HG03039 (cell line): ENCODE measurements around the gene MACROD2.

Source experiments
- ATAC-seq: cut with Tn5 transposase; IDR thresholded peaks from one replicate; pipeline ENCODE4 v1.9.1; 2021; ENCODE audit warnings: mild to moderate bottlenecking, moderate library complexity; ENCODE audit not compliant: unreplicated experiment

MACROD2 gene

DNA sequence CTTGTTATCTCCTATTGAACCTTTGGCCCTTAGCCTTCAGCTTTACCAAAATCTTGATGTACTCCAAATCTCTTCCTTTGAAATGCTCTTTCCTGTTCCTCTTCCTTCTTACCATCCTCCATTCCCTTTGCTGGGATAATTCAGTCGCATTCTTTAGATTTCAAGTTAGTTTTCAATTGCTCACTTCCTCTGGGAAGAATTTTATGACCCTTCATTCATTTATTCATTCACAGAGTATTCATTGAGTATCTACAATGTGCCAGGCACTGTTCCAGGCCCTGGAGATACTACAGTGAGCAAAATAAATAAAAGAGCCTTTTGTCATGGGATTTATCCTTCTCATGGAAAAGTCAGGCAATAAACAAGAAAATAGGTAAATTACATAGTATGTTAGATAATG, 890.3 kb downstream of the MACROD2 start:
- ATAC-seq, result no peak

GRCh38 chr20:14888134-14888533, 892.8 kb downstream of the MACROD2 start:
- ATAC-seq, result no peak

DNA sequence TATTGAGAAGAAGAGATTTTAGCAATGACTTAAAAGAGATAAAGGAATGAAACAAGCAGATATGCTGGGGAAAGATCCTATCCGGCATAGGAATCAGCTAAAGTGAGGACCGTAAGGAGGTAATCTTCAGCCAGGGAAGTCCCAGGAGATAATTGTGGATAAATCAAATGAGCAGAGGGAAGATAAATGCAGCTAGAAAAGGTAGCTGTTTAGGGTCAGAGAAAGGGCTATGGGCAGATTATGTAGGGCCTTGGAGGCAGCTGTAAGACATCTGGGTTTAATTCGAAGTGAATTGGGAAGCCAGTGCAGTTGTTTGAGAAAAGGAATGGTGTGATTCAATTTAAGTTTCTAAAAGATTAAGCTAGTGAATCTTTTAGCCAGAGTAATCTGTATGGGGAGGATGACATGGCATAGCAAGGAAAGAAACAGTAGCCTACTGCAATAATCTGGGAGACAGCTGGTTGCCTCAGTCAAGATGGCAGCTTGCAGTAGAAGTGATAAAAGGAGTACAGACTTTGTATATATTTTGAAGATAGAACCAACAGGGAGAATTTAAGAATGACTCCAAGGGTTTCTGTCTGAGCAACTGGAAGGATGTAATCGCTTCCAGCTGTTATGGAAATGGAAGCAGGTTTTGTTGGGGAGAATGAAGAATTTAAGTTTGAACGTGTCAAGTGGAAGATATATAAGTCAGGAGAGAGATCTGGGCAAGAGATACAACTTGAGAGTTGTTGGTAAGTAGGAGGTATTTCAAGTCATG, 894.4 kb downstream of the MACROD2 start:
- no peak for ATAC-seq

DNA sequence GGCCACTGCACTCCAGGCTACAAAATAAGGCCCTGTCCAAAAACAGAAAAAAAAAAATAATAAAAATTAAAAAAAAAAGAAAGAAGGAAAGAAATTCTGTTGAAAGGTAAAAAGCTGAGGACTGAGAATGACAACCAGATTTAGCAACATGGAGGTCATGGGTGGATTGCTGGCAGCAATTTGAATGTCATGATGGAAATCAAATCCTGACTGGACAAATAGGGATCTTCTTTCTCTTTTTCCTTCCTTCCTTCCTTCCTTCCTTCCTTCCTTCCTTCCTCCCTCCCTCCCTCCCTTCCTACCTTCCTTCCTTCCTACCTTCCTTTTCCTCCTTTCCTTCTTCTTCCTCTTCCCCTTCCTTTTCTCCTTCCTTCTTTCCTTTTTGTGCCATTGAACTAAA, 895.4 kb downstream of the MACROD2 start:
- no peak for ATAC-seq

- no peak for ATAC-seq
Observed at GRCh38 chr20:14892782-14893181, 897.5 kb downstream of the MACROD2 start.

- ATAC-seq, result no peak
Observed at GRCh38 chr20:14896569-14896968, 901.3 kb downstream of the MACROD2 start.

DNA sequence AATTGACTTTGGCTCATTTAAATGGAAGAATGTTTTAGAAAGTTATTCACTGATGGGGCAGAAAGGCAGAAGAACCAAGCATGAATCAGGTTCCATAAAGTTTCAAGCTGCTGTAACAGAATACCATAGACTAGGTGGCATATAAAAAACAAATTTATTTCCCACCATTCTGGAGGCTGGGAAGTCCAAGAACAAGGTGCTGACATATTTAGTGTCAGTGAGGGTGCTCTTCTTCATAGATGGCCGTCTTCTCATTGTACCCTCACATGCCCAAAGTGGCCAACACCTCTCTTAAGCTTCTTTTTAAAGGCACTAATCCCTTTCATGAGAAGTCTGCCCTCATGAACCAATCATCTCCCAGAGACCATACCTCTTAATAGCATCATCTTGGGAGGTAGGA, 902.3 kb downstream of the MACROD2 start:
- no peak for ATAC-seq

GRCh38 chr20:14902432-14903089, 907.2 kb downstream of the MACROD2 start:
- peak; percentile 90 for ATAC-seq

DNA sequence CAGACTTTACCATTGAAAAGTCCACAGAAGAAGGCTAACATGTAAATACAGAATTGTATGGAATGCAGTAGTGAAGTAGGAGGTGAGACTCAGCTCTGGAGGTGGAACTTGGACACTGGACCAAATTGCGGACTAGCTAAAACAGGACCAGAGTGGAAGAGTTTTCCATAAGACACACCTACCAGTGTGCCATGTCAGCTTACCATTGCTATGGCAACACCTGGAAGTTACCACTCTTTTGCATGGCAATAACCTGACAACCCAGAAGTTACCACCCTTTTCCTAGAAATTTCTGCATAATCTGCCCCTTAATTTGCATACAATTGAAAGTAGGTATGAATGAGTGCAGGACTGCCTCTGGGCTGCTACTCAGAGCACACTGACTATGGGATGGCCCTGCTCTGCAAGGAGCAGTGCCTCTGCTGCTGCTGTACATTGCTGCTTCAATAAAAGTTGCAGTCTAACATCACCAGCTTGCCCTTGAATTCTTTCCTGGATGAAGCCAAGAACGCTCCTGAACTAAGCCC, 911.7 kb downstream of the MACROD2 start:
- ATAC-seq, result no peak

DNA sequence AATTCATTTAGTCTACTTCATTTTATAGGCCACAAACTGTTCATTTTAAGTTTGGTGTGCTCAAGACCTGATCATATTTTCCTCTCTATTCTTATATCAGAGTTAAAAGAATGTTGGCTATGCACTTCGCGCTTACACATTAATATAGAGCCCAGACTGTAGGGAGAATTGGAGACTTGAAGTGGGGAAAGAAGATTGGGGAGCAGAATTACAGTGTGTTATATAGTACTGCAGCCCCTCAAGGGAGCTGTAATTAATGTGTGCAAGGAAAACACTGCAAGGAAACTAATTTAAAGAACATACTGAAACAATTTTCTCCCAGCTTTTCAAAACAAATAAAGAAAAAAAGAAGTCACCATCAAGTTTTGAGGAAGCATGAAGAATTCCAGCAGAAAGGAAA, 914.8 kb downstream of the MACROD2 start:
- ATAC-seq, result no peak

- ATAC-seq, result no peak
Observed at GRCh38 chr20:14913896-14914620, 918.7 kb downstream of the MACROD2 start.

GRCh38 chr20:14914633-14915032, 919.3 kb downstream of the MACROD2 start:
- ATAC-seq, result no peak

- ATAC-seq, result no peak
Observed at GRCh38 chr20:14915356-14915755, 920.0 kb downstream of the MACROD2 start.

GRCh38 chr20:14916360-14916920, 921.1 kb downstream of the MACROD2 start:
- no peak for ATAC-seq

DNA sequence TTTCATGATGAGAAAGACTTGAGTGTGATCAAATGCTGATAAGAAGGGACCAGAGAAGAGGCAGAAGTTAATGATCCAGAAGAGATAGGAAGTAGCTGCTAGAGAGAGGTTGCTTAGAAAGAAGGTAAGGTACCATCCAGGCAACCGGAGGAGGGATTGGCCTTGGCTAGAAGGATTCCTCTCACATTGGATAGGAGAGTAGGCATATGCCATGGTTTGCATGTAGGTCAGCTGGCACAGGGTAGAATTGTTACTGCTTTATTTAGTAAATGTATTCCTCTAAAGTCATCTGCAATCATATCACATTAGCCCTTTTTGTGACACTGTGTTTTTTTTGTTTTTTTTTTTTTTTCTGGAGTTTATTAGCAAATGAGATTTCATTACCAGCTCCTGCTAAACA, 923.0 kb downstream of the MACROD2 start:
- ATAC-seq, result no peak

- no peak for ATAC-seq
Observed at GRCh38 chr20:14918976-14919375, 923.7 kb downstream of the MACROD2 start.

GRCh38 chr20:14919501-14920081, 924.3 kb downstream of the MACROD2 start:
- ATAC-seq, result no peak

DNA sequence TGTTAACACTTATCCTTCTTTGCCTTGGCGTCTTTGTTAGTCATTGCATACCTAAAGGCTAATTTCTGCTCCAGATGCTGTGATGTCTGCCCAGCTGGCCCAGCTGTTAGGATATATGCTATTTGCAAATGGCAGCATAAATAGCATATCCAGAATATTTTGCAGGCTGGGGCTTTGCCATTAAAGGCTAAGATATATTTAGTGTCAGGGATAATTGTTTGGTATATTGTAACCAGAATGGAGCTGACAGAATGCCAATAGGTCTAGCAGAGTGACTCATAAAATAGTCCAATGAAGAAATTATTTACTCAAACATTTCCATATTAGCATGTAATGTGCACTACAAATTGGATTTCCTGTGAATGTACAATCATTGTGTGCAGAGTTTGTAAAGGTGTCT, 926.2 kb downstream of the MACROD2 start:
- no peak for ATAC-seq

GRCh38 chr20:14922503-14923267, 927.4 kb downstream of the MACROD2 start:
- ATAC-seq, result no peak

- ATAC-seq, result no peak
Observed at GRCh38 chr20:14924433-14924832, 929.1 kb downstream of the MACROD2 start.
